HG02759 (cell line): ENCODE data around the gene PGBD1.
"Not testable (repeated sequence)": the region's sequence is repeated elsewhere in the genome, so short reads cannot be mapped to it uniquely, and the experiment has no call there.

ENCODE experiments used
- ATAC-seq: cut with Tn5 transposase; IDR thresholded peaks from one replicate; pipeline ENCODE4 v1.9.1; 2021; ENCODE audit warnings: mild to moderate bottlenecking, moderate library complexity; ENCODE audit not compliant: unreplicated experiment

The PGBD1 gene

GRCh38 chr6:28266962-28267694, 14.2 kb upstream of the PGBD1 start, which contains the start of gene ZSCAN26:
TSS of gene ZSCAN26 (plus strand) at chr6:28267143. CDS start at chr6:28271920, 4,777 bp downstream.
- peak; percentile 93 for ATAC-seq

GRCh38 chr6:28267695-28268059, 13.7 kb upstream of the PGBD1 start:
- ATAC-seq = no peak

DNA sequence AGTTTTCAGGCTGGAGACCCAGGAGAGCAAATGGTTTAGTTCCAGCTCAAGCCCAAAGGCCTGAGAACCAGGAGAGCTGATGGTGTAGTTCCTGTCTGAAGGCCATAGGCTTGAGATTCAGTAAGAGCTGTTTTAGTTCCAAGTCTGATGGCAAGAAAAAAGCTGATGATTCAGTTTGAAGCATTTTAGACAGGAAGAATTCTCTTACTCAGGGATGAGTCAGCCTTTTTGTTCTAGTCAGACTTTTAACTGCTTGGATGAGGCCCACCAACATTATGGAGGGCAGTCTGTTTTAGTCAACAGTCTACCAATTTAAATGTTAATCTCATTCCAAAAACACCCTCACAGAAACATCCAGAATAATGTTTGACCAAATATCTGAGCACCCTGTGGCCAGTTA, 11.9 kb upstream of the PGBD1 start:
- no peak for ATAC-seq

DNA sequence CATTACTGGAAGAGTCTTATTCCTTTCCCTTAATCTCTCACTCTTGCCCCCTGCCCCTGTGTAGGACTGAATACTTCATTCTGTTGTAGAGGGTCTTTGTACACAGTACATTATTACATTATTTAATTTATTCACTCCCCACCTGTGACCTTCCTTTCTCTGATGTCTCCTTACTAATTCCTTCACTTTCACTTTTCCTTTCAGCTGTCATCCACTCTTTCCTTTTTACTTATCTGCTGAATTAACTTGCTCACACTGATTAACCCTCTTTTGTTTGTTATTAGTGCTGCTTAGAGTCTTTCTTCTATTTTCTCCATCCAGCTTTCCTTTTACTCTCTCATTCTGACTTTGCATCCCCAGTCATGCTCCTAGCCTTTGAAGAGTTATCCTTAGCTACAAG, 6.5 kb upstream of the PGBD1 start:
- ATAC-seq = no peak

DNA sequence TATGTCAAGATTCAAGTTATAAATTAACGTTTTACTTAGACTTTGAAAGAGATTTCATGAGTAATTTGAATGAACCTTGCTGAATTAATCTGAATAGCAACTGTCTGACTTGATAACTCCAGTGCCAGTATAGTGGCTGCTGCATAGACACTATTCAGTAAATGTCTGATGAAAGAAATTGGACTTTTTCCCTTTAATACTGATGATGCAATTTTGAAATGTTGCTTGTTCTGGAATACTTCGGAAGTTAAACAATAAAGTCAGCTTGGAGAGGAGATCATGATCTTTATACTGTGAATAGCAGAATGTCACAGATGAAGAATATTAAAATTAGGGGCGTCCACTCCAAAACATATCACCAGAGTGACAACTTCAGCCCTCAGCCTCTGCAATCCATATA, 3.6 kb upstream of the PGBD1 start:
- ATAC-seq = no peak

DNA sequence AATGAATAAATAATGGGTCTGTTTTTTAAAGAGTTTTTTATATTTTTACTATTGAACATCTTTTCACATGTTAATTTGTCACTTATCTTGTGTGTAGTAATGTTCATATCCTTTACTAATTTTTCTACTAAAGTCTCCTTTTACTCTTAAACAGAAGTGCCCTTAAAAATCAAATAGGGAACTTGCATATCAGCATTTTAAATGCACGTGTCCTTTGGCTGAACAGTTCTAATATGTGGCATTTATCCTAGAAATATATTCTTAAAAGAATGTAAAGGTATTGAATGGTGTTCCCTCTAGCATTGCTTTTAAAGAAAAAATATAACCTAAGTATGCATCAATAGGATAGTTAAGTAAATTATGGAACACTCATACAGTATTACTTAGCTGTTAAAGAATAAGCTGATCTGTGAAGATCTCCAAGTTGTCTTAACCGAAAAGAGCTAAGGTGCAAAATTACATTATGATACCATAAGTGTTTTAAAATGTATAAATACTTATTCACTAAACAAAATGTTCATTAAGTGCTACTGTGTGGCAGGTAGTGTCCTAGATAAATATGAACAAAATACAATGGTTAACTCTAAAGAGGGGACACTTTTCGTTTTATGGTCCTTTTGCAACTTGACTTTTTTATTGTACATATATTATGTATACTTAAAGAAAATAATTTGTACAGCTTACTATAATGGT, 631 bp upstream of the PGBD1 start:
- ATAC-seq = no peak

DNA sequence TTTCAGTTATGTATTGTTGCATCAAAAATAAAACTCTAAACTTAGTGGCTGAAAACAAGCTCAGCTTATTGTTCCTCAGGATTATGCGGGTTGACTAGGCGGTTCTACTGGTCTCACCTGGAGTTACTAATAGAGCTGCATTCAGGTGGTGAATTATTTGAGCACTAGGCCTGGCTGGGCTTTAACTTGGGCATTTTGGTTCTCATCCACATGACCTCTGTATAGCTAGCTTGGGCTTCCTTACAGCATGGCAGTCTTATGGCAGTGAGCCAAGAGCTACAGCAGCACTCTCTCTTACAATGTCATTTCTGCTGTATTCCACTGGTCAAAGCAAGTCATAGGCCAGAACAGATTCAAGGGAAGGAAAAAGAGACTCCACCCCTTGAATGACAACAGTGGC, 1.6 kb downstream of the PGBD1 start:
- no peak for ATAC-seq

DNA sequence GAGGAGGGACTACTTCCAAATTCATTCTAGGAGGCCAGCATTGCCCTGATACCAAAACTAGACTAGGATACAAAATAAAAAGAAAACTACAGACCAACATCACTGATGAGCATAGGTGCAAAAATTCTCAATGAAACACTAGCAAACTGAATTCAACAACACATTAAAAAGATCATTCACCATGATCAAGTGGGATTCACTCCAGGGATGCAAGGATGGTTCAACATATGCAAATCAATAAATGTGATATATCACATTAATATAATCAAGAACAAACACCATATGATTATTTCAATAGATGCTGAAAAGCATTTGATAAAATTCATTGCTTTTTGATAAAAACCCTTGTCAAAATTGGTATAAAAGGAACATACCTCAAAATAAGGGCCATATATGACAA, 10.2 kb downstream of the PGBD1 start:
- ATAC-seq = no peak

DNA sequence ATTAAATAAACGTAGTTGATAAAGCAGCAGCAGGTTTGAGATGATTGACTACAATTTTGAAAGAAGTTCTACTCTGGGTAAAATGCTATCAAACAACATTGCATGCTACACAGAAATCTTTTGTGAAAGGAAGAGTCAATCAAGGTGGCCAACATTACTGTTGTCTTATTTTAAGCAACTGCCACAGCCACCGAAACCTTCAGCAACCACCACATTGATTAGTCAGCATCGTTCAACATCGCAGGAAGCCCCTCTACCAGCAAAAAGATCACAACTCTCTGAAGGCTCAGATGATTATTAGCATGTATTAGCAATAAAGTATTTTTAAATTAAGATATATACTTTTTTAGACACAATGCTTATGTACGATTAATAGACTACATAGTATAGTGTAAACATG, 14.0 kb downstream of the PGBD1 start:
- ATAC-seq = no peak

DNA sequence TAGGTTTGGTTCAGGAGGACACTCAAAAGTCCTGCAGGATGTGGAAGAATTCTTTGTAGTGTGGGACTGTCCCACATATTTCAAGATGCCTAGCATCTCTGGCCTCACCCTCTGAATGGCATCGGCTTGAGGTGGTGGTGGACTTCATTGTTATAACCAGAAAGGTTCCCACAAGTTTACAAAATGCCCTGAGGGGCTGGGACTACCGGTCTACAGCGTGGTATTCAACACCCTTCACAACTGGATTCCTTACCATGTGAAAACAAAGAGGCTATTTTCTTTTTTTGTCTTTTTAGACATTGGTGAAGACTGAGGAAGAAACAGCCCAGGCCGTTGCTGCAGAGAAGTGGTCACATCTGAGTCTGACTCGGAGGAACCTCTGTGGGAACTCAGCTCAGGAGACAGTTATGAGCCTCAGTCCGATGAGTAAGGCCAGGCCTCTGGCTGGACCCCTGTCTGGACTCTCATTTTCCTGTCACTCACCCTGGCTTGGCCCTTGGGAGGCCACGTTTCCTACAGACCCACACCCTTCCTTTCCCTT, 15.2 kb downstream of the PGBD1 start:
- ATAC-seq = no peak

DNA sequence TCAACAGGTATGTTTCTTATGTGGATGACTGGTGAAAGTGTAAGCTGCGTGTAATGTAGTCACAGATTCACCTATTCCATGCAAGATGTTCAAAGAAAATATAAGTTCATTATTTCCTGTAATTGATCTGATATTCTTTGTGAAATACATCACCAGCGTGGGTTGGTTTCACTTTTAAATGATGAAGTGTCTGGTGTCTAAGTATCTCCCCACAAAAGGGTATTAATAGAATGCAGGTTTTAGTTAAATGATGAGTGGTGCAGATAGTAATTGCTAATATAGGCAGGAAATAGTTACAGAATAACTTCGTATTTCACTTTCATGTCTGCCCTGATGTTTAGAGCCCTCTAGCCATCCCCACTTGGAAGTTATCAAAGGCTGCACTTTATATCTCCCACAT, 22.2 kb downstream of the PGBD1 start:
- ATAC-seq = peak; percentile 80

- not testable (repeated sequence) for ATAC-seq
These were observed 25.0 kb downstream of the PGBD1 start for GRCh38 chr6:28306363-28306762.

GRCh38 chr6:28311139-28311823, 29.9 kb downstream of the PGBD1 start:
- ATAC-seq = no peak

DNA sequence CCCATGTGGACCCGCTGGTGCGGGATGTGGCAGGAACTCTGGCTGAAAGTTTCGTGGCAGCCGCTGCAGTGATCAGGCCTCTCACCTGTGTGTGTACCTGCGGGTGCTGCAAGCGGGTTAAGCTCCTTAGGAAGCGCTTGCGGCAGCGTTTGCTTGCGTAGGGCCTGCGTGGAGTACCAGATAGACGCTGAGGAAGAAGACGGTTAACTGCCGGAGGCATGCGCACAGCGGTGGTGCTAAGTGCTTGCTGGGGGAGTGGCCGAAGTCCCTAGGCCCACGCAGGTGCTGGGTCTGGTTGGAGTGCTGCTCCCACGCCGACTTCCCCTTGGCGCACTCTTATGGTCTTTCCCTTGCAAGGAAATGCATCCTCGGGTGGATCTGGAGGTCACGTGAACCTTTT, 31.6 kb downstream of the PGBD1 start:
- no peak for ATAC-seq

- no peak for ATAC-seq
These were observed 34.3 kb downstream of the PGBD1 start for GRCh38 chr6:28315628-28316027.

DNA sequence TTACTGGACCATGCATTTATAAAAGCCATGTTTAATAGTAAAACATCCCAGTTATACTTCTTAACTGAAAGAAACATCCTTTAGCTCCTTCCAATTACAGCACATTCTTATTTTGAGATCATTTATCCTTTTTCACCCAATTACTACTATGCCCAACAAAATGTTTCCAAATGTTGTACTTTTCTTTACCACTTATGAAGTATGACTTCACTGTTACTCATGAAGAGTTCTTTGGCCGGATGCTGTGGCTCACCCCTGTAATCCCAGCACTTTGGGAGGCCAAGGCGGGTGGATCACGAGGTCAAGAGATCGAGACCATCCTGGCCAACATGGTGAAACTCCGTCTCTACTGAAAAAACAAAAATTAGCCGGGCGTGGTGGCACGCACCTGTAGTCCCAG, 36.5 kb downstream of the PGBD1 start:
- ATAC-seq = not testable (repeated sequence)

DNA sequence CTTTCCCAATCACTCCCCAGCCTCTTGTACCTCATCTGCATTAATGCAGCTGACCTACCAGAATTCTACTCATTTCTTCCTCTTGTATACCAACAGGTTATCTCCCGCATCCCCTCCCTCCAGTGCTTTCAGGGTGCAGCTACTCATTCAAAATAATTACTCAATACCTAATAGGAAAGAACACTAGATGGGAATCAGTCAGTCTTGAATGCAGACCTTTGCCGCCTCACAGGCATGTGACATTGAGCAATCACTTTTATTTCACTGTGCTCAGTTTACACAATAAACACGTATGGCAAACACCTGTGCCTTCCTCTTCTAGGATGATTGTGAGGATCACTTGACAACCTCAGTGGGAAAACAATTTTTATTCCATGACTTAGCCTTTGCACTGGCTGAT, 41.3 kb downstream of the PGBD1 start:
- no peak for ATAC-seq

GRCh38 chr6:28323813-28324424, 42.5 kb downstream of the PGBD1 start:
- ATAC-seq = no peak

DNA sequence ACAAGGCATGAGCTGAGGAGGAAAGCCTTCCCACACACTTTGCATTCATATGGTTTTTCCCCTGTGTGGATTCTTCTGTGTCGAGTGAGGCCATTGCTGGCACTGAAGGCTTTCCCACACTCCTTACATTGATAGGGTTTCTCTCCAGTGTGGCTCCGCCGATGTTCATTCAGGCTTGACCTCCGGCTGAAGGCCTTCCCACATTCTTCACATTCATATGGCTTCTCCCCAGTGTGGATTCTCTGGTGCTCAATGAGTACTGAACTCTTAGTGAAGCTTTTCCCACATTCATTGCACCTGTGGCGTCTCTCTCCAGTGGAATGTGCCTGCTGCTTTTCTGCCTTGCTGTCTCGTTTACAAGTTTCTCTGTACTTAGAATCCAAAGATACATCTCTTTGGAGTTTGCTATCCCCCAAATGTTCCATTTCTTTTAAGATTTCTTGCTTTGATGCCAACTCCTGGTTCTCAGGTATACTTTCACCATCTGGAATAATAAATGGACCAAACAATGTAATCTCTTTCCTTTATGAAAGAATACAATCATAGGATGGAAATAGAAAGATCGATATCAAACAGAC, 45.1 kb downstream of the PGBD1 start:
- ATAC-seq = no peak

GRCh38 chr6:28330041-28330440, 48.7 kb downstream of the PGBD1 start:
- no peak for ATAC-seq

DNA sequence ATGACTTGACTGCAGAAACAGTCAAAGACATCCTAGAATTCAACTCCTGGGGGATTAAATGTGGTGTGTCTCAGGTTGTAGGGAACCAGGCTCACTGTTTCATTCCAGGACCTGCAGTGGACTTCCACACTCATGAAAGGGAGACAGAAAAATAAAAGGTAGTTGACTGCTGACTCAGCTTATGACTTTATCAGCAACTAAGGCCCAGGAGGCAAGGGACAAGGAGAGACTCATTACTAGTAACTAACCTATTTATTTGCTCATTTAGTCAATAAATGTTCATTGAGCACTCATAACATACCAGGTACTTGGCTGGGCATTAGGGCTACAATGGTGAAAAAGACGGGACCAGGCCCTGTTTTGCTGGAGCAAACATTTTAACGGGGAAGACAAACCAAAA, 51.7 kb downstream of the PGBD1 start:
- no peak for ATAC-seq
